Left renal cortex interstitium (tissue), 4 donors: ENCODE measurements around the gene DQX1. TPM values are rescaled to one million over a fixed set of nuclear protein-coding genes. Genes with fewer than 3 reads are reported as not detected.
"Not testable (repeated sequence)": the region's sequence is repeated elsewhere in the genome, so short reads cannot be mapped to it uniquely, and the experiment has no call there.

Experiments
- DNase-seq, 4 donors: peaks; one replicate each; pipeline ENCODE4 v3.0.0-alpha.2; 2013; ENCODE audit warnings: low read depth in 4 of 4, low spot score in 2 of 4, missing footprints in 1 of 4
- polyA plus RNA-seq, 4 donors: library from polyadenylated mRNA; unstranded; fragments of 120-200 nt; gene quantifications; one replicate each; pipeline ENCODE4 v1.2.1, GENCODE V29; 2013; ENCODE audit not compliant: insufficient read length in 4 of 4

The DQX1 gene
- polyA plus RNA-seq, 4 donors = 0.32 to 0.63 (median 0.41) TPM

DNA sequence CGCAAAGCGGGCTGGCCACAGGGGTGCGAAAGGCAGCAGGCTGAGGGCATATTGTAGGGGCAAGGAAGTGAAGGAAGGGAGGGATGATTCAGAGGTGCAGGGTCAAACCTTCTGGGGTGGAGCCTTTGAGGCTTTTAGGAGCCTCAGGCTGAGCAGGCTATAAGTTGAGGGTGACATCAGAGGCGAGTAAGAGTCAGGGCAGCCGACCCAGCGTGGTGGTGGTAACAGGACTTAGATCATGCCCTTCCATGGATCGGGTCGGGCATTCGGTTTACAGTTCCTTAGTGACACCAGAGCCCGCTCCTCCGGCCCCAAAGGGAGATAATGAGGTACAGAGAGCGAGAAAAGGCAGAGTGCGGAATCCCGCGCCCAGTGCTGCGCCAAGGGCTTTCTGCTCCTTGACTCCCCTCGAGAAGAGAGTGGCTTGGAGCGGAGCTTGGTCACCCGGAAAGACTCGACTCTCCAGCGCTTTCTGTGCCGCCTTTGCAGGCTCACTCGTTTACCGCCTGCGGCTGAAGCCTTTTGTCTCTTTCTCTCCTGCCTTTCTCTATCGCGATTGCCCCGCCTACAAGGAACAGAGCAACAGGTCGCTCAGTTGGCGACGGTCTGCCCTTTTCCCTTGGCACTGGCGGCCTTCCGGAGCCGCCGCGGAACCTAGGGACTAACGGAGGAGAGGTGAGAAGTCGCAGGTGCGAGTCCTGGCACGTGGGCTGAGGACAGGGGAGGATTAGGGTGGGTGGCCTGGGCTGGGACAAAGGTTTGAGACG, 27.3 kb downstream of the DQX1 start:
- no peak for DNase-seq

DNA sequence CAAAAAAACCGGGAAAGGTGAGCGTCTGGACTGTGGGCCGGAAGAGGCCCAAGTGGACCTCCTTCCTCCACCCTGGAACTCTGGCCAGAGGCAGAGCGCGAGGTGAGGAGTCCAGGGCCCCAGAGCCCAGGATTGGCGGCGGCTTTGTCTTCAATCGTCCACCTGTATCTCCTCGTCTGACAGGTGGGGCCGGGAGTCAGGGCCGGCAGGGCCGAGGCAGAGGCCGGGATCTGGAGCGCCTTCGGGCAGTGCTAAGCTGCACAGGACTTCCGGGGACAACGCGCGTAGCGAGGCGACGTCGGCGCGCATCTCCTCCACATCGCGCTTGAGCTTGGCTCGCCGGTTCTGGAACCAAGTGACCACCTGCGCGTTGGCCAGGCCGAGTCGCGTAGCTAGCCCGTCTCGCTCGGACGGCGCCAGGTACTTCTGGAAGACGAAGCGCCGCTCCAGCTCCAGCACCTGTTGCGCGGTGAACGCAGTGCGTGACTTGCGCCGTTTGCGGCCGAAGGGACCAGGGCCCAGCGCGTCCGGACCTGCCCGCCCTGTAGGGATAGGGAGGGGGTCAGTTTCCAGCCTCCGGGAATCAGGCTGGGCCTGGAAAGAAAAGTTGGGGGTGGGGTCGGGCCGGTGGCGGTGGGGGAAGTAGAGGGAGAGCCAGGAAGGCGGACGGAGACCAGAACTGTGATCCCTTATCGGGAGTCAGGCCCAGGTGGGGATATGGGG, 28.1 kb downstream of the DQX1 start:
- DNase-seq = no peak

GRCh38 chr2:74496997-74497776, 28.8 kb downstream of the DQX1 start:
- no peak for DNase-seq

- DNase-seq = no peak
Measured at GRCh38 chr2:74495440-74495839, 30.6 kb downstream of the DQX1 start.

DNA sequence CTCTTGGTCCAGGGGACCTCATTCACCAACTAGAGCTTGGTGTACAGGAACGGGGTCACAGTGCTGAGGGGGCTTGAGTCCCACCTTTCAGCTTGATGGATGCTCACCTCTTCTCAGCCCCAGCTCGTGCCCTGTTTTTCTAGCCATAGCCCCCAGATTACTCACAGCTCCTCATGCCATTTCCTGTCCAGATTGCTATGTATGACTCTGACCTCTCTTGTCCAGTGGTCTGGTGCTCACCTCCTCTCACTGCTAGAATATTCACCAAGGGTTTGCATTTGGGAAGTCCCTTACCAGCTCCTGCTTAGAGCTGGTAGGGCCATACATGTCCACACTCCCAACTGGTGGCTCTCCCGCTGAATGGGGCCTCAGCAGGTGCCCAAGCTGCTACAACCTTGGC, 32.5 kb downstream of the DQX1 start:
- DNase-seq = no peak

DNA sequence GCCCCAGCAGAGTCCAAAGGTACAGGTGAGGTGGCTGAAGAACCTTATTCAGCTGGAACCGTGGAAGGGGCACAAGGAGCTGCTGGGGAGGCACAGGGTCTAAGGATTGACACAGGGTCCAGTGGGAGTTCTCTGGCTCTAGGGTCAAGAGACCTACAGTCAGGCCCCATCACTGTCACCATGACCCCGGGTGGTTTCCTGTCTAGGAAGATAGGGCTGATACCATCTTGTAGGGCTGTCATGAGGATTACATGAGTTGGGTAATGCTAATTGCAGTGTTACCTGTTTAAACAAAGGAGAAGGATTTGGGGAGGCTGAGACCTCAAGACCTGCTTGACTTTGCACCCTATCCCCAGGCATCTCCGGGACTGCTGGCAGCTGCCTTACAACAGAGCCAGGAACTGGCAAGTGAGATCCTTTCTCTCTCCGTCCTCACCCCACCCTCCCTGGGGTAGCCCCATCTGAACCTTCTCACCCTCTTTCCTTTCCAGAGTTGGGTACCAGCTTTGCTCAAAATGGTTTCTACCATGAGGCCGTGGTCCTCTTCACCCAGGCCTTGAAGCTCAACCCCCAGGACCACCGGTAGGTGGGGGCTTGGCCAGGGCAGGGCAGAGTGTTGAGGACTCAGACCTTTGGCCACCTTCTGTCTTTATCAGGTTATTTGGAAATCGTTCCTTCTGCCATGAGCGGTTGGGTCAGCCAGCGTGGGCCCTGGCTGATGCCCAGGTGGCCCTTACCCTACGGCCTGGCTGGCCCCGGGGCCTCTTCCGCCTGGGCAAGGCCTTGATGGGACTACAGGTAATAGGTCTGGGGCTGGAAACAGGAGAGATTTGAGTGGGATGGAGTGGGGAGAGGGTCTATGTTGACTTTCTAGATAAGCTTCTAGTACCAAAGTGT, 34.1 kb downstream of the DQX1 start:
- DNase-seq = no peak

DNA sequence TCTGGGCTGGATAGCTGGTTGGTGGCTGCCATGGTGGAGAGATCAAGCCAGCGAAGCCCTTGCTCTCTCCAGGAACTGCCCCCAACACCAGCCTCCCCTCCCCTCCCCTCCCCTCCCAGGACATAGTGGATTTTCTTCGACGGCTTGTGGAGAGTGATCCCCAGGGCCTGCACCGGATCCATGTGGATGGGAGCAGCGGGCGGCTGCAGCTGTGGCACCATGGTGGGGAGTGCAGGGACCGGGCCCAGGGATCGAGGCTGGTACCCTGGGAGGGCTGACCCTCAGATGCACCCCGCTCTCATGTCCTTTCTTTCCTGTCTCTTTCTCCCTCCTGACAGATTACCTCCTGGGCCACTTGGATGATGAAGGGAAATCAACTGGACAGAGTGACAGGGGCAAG, 36.1 kb downstream of the DQX1 start:
- DNase-seq = no peak

DNA sequence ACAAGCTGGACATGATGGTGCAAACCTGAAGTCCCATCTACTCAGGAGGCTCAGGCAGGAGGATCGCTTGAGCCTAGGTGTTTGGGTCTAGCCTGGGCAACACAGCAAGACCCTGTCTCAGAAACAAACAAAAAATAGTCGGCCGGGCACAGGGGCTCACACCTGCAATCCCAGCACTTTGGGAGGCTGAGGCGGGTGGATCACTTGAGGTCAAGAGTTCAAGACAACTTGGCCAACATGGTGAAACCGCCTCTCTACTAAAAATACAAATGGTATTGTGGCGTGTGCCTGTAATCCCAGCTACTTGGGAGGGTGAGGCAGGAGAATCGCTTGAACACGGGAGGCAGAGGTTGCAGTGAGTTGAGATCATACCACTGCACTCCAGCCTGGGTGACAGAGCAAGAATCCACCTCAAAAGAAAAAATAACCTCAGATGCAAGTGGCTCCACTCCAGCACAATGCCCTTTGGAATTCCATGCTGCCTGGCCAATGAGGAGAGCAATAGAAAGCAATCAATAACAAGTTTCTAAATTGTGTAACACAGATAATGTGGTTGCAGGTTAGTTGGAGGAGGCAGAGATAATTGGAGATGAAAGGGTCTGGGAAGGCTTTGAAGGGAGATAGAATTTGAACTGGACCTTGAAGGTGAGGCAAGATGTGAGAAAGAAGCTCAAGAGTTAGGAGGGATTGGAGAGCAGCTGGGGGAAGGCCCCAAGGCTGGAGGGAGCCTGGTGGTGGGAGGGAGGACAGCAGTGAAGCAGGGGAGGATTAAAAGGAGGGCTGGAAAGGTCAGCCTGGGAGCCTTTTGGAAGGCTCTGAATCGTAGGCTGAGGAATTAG, 37.2 kb downstream of the DQX1 start:
- no peak for DNase-seq

DNA sequence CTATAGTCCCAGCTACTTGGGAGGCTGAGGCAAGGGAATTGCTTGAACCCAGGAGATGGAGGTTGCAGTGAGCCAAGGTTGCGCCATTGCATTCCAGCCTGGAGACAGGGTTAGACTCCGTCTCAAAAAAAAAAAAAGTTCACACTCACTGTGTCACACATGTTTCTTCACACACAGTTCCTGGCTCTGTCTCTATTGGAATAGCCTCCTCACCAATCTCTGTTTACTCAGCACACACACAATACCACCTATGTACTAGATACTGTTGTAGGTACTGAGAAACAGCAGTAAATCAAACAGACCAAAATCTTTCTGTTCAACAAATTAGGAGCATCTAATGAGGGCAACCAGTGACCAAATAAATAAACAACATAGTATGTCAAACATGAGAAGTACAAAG, 39.9 kb downstream of the DQX1 start:
- DNase-seq = no peak

DNA sequence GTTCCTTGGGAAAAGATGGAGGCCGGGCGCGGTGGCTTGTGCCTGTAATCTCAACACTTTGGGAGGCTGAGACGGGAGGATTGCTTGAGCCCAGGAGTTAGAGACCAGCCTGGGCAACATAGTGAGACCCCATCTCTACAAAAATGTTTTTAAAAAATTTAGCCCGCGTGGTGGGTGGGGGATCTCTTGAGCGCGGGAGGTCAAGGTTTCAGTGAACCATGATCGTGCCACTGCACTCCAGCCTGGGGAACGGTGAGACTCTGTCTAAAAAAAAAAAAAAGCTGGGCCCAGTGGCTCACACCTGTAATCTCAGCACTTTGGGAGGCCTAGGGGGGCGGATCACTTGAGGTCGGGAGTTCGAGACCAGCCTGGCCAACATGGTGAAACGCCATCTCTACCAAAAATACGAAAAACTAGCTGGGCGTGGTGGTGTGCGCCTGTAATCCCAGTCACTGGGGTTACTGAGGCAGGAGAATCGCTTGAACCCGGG, 42.3 kb downstream of the DQX1 start:
- DNase-seq = not testable (repeated sequence)

DNA sequence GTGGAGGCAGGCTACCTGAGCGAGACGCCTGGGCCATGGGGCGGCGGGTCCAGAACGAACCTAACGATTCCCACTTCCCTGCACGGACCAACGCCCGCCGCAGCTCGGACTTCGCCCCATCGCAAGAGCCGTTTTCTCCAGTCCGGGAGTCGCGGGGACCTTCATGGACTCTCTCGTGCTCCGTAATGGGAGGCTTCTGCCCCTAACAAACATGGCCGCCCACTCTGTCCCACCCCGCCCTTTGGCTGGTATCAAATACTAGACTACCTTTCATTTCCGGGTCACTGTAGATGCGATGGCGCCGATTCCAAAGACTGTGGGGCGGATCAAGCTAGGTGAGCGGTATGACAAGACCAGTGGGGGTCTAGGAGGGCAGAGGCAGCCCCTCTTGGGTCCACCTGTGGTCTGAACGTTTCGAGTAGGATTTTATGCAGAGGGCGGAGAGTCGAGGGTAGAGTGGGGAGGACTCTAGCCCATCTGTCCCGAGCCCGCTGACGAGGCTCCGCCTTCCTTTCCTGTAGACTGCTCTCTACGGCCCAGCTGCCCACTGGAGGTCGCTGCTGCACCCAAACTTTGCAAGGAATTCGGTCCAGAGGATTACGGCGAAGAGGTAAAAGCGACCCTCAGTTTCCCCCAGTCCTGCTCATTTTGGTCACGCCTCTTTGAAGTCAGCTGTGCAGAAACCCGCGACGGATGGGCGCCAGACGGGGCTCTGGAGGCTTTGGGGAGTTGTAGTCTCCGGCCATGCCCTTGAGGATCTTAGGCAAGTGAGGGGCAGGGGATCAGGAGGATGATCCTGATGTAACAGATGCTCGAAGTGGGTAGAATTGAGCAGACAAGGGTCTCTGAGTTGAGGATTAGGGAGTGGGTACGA, 43.0 kb downstream of the DQX1 start, which contains the start of the genes CCDC142 and TTC31:
CCDC142 (minus strand) TSS at position 198 of the 874 bp plus-strand sequence; CDS start at position 37, 161 bp downstream.
TTC31 (plus strand) TSS at position 281 of the 874 bp plus-strand sequence; CDS start at position 296, 15 bp downstream.
- DNase-seq = peak; percentile 94 to 97 (median 96)

- DNase-seq = no peak
Measured at GRCh38 chr2:74481961-74482800, 43.9 kb downstream of the DQX1 start.

DNA sequence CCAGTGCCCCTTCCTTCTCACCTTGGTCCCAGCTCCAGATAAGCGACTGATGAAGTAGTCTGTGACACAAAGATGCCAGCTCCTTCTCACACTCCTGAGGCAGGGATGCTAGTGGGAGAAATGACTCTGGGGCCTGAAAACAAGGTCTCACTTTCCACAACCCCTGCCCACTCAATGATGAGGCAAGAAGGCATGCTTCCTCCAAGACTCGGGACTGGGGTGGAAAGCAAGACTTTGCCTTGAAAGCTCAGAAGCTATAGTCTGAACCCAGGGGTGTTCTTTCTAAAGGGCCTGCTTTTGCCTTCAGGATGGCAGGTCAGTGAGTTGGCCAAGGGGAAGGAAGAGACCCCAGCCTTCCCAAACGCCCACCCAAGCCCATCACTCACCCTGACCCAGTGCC, 44.6 kb downstream of the DQX1 start:
- no peak for DNase-seq

DNA sequence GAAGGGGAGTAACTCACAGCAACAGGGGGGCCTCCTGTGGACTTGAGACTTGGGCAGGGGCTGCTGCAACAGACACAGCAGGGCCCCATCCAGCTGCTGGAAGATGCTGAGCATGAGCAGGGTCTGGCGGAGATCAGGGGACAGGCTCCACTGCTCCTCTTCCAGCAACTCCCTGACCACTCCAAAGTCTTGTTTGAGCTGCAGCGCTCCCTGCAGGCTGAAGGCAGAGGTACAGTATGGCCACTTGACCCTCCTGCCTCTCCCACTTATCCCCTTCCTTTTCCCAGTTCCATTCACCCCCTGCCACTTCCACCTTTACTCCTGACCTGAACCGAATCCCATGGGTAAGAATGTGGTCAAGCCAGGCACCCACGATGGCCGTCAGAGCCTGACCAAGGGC, 51.1 kb downstream of the DQX1 start:
- DNase-seq = no peak

DNA sequence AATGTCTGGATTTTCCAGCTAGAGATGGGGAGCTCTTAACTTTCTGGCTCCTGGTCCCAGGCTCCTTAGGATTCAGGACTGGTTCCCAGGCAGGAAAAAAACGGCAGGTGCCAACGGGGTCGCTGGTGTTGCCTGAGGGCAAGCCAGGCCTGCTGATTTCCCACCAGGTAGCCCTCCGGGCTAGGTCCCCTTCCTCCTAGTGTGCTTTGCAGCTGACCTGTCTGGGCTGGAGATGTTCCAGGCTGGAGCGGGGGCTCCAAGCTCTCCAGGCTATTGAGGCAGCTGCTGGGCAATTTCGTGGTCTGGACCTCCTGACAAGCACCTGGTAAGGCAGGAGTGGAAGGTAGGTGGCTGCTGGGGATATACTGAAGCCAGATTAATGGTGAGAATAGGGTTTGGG, 51.5 kb downstream of the DQX1 start:
- DNase-seq = no peak

DNA sequence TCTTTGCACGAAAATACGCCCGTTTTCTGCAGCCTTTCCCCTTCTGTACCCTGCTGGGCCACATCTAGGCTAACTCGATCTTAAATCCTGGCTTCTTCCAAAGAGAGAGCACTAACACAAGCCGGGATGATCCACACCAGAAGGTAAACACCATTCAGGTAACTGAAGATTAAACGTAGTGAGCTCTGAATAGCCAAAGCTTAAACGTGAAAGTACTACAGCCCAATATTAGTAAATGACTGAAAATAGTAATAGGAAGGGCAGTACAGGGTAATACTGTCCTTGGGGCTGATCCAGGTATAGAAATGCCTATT, 53.1 kb downstream of the DQX1 start:
- DNase-seq = no peak
